Epithelial cell of proximal tubule (primary cell): ENCODE measurements around the gene PHKG2. TPM values are rescaled to one million over a fixed set of nuclear protein-coding genes. Genes with fewer than 3 reads are reported as not detected.
A peak's percentile ranks its signal among the peaks of the same experiment; 100 is the strongest.

Experiments used
- DNase-seq: peaks from one replicate; pipeline ENCODE4 v3.0.0-alpha.2; 2011; ENCODE audit warnings: low read depth
- H3K4me3 ChIP-seq: 2 replicates; pipeline ENCODE4 v1.5.1; 2011; ENCODE audit warnings: low read depth, mild to moderate bottlenecking, low read length
- CTCF ChIP-seq: conservative IDR thresholded peaks from 2 replicates; pipeline ENCODE4 v1.5.1; 2012; ENCODE audit warnings: low read depth, mild to moderate bottlenecking, low read length
- total RNA-seq: library from RNA; depleted of rRNA; stranded (reverse); fragments of >200 nt; gene quantifications from 2 replicates; pipeline ENCODE4 v1.2.3, GENCODE V29; 2015

Gene PHKG2
- total RNA-seq, 1 donor from 2014 or later = 27.6 TPM

GRCh38 chr16:30746638-30747175 is 1.5 kb upstream of the PHKG2 start:
- DNase-seq = no peak
- H3K4me3 ChIP-seq = no peak overlapping the region
- TF ChIP-seq CTCF = no peak

- peak; percentile 26 for DNase-seq
- TF ChIP-seq CTCF = no peak
- peak overlapping the region; percentile 76 for H3K4me3 ChIP-seq
Observed at GRCh38 chr16:30747331-30747730, 894 bp upstream of the PHKG2 start.

GRCh38 chr16:30748634-30749445 is 615 bp downstream of the PHKG2 start:
- DNase-seq = no peak
- no peak for TF ChIP-seq CTCF
- H3K4me3 ChIP-seq = peak overlapping the region; percentile 76

GRCh38 chr16:30750201-30750600 is 2.0 kb downstream of the PHKG2 start:
- TF ChIP-seq CTCF = no peak
- no peak for DNase-seq
- no peak overlapping the region for H3K4me3 ChIP-seq

GRCh38 chr16:30750876-30751465 is 2.7 kb downstream of the PHKG2 start:
- H3K4me3 ChIP-seq = no peak overlapping the region
- DNase-seq = no peak
- no peak for TF ChIP-seq CTCF

- H3K4me3 ChIP-seq = no peak overlapping the region
- TF ChIP-seq CTCF = no peak
- DNase-seq = no peak
Observed at GRCh38 chr16:30753596-30753995, 5.4 kb downstream of the PHKG2 start.
